Common myeloid progenitor, CD34-positive (primary cell): ENCODE measurements around the gene GATA5.

Experiments
- CTCF ChIA-PET: fragments of 350-600 bp; sonication (Branson Sonifier 250); formaldehyde crosslinking; loops from one replicate; lab custom pipeline; 2021; ENCODE audit warnings: antibody characterized with exemption; lab: Charles Lee
- POLR2A ChIA-PET: fragments of 350-600 bp; sonication (Branson Sonifier 250); formaldehyde crosslinking; loops from one replicate; lab custom pipeline; 2021; ENCODE audit warnings: antibody characterized with exemption; lab: Charles Lee
- DNase-seq, 3 donors: peaks; one replicate each; pipeline versions ENCODE4 v3.0.0 to v3.0.0-alpha.2; 2013
- H3K27ac ChIP-seq, 2 experiments: 1 replicate in 1 of 2; 2 replicates in 1 of 2; pipeline ENCODE4 v1.7.0; 2013; ENCODE audit warnings: inconsistent platforms in 2 of 2, low read length in 2 of 2, mild to moderate bottlenecking in 2 of 2, low read depth in 1 of 2, moderate library complexity in 1 of 2; ENCODE audit not compliant: severe bottlenecking in 2 of 2, insufficient read depth in 1 of 2, poor library complexity in 1 of 2
- H3K27me3 ChIP-seq, 5 experiments: replicated peaks in 2 of 5; 1 replicate in 3 of 5; 2 replicates in 2 of 5; pipeline versions ENCODE4 v1.6.1 to v1.7.0; 2013; ENCODE audit warnings: low read length in 4 of 5, mild to moderate bottlenecking in 2 of 5, moderate library complexity in 2 of 5, inconsistent platforms in 1 of 5; ENCODE audit not compliant: insufficient read depth in 5 of 5, control insufficient read depth in 4 of 5
- H3K36me3 ChIP-seq, 4 experiments: 1 replicate in 2 of 4; 2 replicates in 2 of 4; pipeline versions ENCODE4 v1.6.1 to v1.7.0; 2013; ENCODE audit warnings: low read length in 3 of 4, control low read depth in 1 of 4, mild to moderate bottlenecking in 1 of 4; ENCODE audit not compliant: control insufficient read depth in 4 of 4, insufficient read depth in 4 of 4
- H3K4me1 ChIP-seq, 4 experiments: 1 replicate in 3 of 4; 2 replicates in 1 of 4; pipeline versions ENCODE4 v1.6.1 to v1.7.1; 2013; ENCODE audit warnings: low read length in 3 of 4, mild to moderate bottlenecking in 3 of 4, control low read depth in 1 of 4, inconsistent platforms in 1 of 4, moderate library complexity in 1 of 4; ENCODE audit not compliant: control insufficient read depth in 4 of 4, insufficient read depth in 4 of 4; ENCODE audit errors: control extremely low read depth in 1 of 4
- H3K4me3 ChIP-seq, 7 experiments: 1 replicate in 4 of 7; 2 replicates in 3 of 7; pipeline versions ENCODE4 v1.5.1 to v1.7.0; 2013; ENCODE audit warnings: mild to moderate bottlenecking in 7 of 7, low read length in 6 of 7, moderate library complexity in 6 of 7, inconsistent platforms in 2 of 7, low read depth in 2 of 7, control low read depth in 1 of 7; ENCODE audit not compliant: insufficient read depth in 4 of 7, control insufficient read depth in 1 of 7; ENCODE audit errors: extremely low read depth in 1 of 7
- H3K9me3 ChIP-seq, 5 experiments: 1 replicate in 4 of 5; 2 replicates in 1 of 5; pipeline versions ENCODE4 v1.6.1 to v1.7.1; 2013; ENCODE audit warnings: low read length in 4 of 5, mild to moderate bottlenecking in 2 of 5, inconsistent platforms in 1 of 5, low read depth in 1 of 5, moderate library complexity in 1 of 5; ENCODE audit not compliant: control insufficient read depth in 4 of 5, insufficient read depth in 2 of 5; ENCODE audit errors: control extremely low read depth in 1 of 5
- WGBS: methylation state at CpG from one replicate; pipeline ENCODE4 v1.1.5; 2013; ENCODE audit not compliant: insufficient coverage; 5-methylcytosine and 5-hydroxymethylcytosine counted together

The GATA5 gene

GRCh38 chr20:62518911-62519310, 43.1 kb upstream of the GATA5 start:
- no peaks in the 10 kb centered on the region for H3K36me3 ChIP-seq
- WGBS, result over 99% methylated on average over 16 of the region's 18 CpGs

DNA sequence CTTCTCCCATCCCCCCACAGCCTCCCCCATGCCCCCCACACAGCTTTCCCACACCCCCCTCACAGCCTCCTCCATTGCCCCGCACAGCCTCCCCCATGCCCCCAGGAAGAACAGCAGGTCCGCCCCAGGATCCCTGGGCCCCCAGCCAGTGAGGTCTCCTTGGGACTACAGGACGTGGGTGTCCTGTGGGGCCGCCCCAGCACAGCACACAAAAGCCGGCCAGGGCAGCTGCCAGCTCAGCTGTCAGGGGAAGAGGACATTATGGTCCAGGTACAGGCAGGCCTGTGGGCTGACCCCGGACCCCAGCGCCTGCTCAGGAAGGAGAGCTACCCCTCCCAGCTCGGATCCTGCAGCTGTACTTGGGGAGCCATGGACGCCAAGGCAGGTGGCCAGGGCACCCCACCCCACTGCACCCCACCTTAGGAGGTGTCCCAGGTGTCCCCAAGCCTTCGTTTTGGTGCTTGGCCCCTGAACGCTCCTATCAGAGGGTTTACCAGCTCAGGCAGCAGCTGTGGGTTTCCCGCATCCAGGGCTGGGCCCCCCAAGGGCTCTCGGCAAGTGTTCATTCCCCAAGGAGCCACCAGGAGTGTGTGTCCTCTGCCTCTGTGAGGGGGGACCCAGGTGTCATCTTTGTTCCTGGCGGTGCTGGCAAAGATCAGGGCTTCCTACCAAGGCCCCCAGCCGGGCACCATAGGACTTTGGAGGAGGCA, 42.3 kb upstream of the GATA5 start:
- no peak for DNase-seq
- POLR2A ChIA-PET, result no interaction called here
- WGBS, result 92% methylated on average over 11 of the region's 15 CpGs
- peaks cover 0 to 21% (median 16%) of the 10 kb centered on the region in 4 experiments for H3K4me1 ChIP-seq
- no peaks in the 10 kb centered on the region for H3K9me3 ChIP-seq
- H3K27ac ChIP-seq, result no peak overlapping the region
- no peaks in the 10 kb centered on the region for H3K27me3 ChIP-seq
- CTCF ChIA-PET, result no interaction called here
- no peaks in the 10 kb centered on the region for H3K36me3 ChIP-seq
- no peak overlapping the region for H3K4me3 ChIP-seq

More at GRCh38 chr20:62518911-62519310, 43.1 kb upstream of the GATA5 start:
- H3K4me3 ChIP-seq, result no peak overlapping the region
- no peaks in the 10 kb centered on the region for H3K9me3 ChIP-seq
- H3K27ac ChIP-seq, result no peak overlapping the region
- H3K27me3 ChIP-seq, result no peaks in the 10 kb centered on the region
- ChIA-PET CTCF (interaction anchor here (1.2 kb wide), 1 partner anchor 98 kb away, joined by 3 read pairs; no protein-coding TSS in a partner anchor), POLR2A (no interaction called here)
- no peak for DNase-seq
- H3K4me1 ChIP-seq, result peaks cover under 1 to 17% (median 9%) of the 10 kb centered on the region in 4 experiments

DNA sequence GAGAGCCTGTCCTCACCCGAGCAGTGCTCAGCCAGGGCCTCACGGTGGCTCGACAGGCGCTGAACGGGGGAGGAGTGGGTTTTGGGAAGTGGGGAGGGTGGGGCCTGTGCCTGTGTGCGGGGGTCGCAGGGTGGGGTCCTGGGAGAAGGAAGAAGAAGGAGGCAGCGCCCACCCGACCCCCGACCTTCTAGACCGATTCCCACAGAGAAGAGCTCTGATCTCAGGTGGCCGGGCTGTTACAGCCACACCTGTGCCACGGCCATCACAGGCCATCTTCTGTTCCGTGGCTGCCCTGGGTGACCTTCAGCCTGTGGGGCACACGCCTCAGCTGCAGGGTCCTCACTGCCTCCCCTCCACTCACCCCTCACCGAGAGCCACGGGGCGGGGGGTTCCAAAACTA, 41.4 kb upstream of the GATA5 start:
- Histone ChIP-seq H3K4me1 (peaks cover 3 to 29% (median 25%) of the 10 kb centered on the region in 4 experiments), H3K4me3 (no peak overlapping the region), H3K27ac (no peak overlapping the region), H3K36me3 (no peaks in the 10 kb centered on the region), H3K9me3 (no peaks in the 10 kb centered on the region), H3K27me3 (no peaks in the 10 kb centered on the region)
- CTCF ChIA-PET, result interaction anchor here (0.8 to 2.5 kb wide), 2 partner anchors 17 to 100 kb away, joined by 3 to 9 read pairs; no protein-coding TSS in a partner anchor
- POLR2A ChIA-PET, result no interaction called here
- DNase-seq, result no peak
- 97% methylated on average over 4 of the region's 18 CpGs for WGBS

- Histone ChIP-seq H3K4me1 (peaks cover 3 to 38% (median 33%) of the 10 kb centered on the region in 4 experiments), H3K36me3 (no peaks in the 10 kb centered on the region), H3K27me3 (no peaks in the 10 kb centered on the region), H3K27ac (no peak overlapping the region), H3K9me3 (no peaks in the 10 kb centered on the region), H3K4me3 (no peak overlapping the region)
- 97% methylated on average over 13 of the region's 13 CpGs for WGBS
- ChIA-PET CTCF (interaction anchor here (0.8 to 2.5 kb wide), 2 partner anchors 17 to 101 kb away, joined by 3 to 9 read pairs; no protein-coding TSS in a partner anchor), POLR2A (interaction anchor here (0.6 to 0.7 kb wide), 2 partner anchors 8 to 147 kb away, joined by 3 to 5 read pairs; no protein-coding TSS in a partner anchor)
- no peak for DNase-seq
These were observed 40.5 kb upstream of the GATA5 start for GRCh38 chr20:62516338-62516737.

GRCh38 chr20:62515826-62516225, 40.0 kb upstream of the GATA5 start:
- ChIA-PET CTCF (interaction anchor here (2.5 kb wide), 1 partner anchor 16 kb away, joined by 9 read pairs; no protein-coding TSS in a partner anchor), POLR2A (interaction anchor here (0.6 to 0.7 kb wide), 2 partner anchors 9 to 148 kb away, joined by 3 to 5 read pairs; no protein-coding TSS in a partner anchor)
- H3K27me3 ChIP-seq, result no peaks in the 10 kb centered on the region
- WGBS, result 86% methylated on average over 12 of the region's 12 CpGs
- DNase-seq, result no peak
- no peak overlapping the region for H3K27ac ChIP-seq
- H3K36me3 ChIP-seq, result no peaks in the 10 kb centered on the region
- H3K4me3 ChIP-seq, result no peak overlapping the region
- H3K9me3 ChIP-seq, result no peaks in the 10 kb centered on the region
- H3K4me1 ChIP-seq, result peaks cover 3 to 38% (median 34%) of the 10 kb centered on the region in 4 experiments

- Histone ChIP-seq H3K4me1 (peaks cover 3 to 38% (median 34%) of the 10 kb centered on the region in 4 experiments), H3K27me3 (no peaks in the 10 kb centered on the region), H3K27ac (no peak overlapping the region), H3K36me3 (no peaks in the 10 kb centered on the region), H3K4me3 (no peak overlapping the region), H3K9me3 (no peaks in the 10 kb centered on the region)
- 98% methylated on average over 15 of the region's 16 CpGs for WGBS
- CTCF ChIA-PET, result interaction anchor here (2.5 kb wide), 1 partner anchor 15 kb away, joined by 9 read pairs; no protein-coding TSS in a partner anchor
- POLR2A ChIA-PET, result no interaction called here
- no peak for DNase-seq
These were observed 39.5 kb upstream of the GATA5 start for GRCh38 chr20:62515280-62515679.

- ChIA-PET POLR2A (no interaction called here), CTCF (interaction anchor here (1.0 kb wide), 1 partner anchor 40 kb away, joined by 3 read pairs; no protein-coding TSS in a partner anchor)
- Histone ChIP-seq H3K4me1 (peaks cover 3 to 38% (median 34%) of the 10 kb centered on the region in 4 experiments), H3K27ac (no peak overlapping the region), H3K36me3 (no peaks in the 10 kb centered on the region), H3K4me3 (no peak overlapping the region), H3K27me3 (no peaks in the 10 kb centered on the region), H3K9me3 (no peaks in the 10 kb centered on the region)
- WGBS, result 96% methylated on average over 12 of the region's 14 CpGs
- DNase-seq, result no peak
These were observed 38.2 kb upstream of the GATA5 start for GRCh38 chr20:62513991-62514390.
